ENCODE results near the gene TOR3A. TPM values are rescaled to one million over a fixed set of nuclear protein-coding genes. Genes with fewer than 3 reads are reported as not detected.

TOR3A gene
- total and polyA plus RNA-seq, 2 of the 13 experiments (the other 11 are each of a cell fraction or from before 2014, with no cell fraction given): 14.7 to 28.4 TPM

DNA sequence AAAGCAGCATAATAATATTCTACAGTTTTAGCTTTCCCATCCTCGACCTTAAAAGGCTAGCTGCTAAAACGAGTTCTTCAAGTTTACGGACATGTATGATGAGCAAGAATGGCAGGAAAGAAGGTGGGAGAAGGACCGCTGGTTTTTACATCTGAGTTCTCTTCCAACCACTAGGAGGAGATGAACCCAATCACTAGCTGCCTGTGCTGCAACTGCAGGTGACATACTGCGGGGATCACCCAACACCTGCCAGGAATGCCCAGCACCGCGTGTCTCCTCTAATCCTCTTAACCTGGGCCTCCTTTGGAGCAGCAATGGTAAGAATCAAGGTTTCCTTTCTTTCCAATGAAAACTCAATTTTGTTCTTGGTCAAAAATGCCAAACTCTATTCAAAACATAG is 23.5 kb downstream of the TOR3A start (continued):
- TF ChIP-seq, protein P1, sequence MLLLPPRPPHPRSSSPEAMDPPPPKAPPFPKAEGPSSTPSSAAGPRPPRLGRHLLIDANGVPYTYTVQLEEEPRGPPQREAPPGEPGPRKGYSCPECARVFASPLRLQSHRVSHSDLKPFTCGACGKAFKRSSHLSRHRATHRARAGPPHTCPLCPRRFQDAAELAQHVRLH (CRISPR knock-in tag; IDR thresholded peaks at IDR 0.05; ENCODE audit: borderline replicate concordance, low read depth): no peak
- TF ChIP-seq, protein P2, sequence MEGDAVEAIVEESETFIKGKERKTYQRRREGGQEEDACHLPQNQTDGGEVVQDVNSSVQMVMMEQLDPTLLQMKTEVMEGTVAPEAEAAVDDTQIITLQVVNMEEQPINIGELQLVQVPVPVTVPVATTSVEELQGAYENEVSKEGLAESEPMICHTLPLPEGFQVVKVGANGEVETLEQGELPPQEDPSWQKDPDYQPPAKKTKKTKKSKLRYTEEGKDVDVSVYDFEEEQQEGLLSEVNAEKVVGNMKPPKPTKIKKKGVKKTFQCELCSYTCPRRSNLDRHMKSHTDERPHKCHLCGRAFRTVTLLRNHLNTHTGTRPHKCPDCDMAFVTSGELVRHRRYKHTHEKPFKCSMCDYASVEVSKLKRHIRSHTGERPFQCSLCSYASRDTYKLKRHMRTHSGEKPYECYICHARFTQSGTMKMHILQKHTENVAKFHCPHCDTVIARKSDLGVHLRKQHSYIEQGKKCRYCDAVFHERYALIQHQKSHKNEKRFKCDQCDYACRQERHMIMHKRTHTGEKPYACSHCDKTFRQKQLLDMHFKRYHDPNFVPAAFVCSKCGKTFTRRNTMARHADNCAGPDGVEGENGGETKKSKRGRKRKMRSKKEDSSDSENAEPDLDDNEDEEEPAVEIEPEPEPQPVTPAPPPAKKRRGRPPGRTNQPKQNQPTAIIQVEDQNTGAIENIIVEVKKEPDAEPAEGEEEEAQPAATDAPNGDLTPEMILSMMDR (CRISPR knock-in tag; IDR thresholded peaks at IDR 0.05): peak; percentile 72
- TF ChIP-seq, protein P3, sequence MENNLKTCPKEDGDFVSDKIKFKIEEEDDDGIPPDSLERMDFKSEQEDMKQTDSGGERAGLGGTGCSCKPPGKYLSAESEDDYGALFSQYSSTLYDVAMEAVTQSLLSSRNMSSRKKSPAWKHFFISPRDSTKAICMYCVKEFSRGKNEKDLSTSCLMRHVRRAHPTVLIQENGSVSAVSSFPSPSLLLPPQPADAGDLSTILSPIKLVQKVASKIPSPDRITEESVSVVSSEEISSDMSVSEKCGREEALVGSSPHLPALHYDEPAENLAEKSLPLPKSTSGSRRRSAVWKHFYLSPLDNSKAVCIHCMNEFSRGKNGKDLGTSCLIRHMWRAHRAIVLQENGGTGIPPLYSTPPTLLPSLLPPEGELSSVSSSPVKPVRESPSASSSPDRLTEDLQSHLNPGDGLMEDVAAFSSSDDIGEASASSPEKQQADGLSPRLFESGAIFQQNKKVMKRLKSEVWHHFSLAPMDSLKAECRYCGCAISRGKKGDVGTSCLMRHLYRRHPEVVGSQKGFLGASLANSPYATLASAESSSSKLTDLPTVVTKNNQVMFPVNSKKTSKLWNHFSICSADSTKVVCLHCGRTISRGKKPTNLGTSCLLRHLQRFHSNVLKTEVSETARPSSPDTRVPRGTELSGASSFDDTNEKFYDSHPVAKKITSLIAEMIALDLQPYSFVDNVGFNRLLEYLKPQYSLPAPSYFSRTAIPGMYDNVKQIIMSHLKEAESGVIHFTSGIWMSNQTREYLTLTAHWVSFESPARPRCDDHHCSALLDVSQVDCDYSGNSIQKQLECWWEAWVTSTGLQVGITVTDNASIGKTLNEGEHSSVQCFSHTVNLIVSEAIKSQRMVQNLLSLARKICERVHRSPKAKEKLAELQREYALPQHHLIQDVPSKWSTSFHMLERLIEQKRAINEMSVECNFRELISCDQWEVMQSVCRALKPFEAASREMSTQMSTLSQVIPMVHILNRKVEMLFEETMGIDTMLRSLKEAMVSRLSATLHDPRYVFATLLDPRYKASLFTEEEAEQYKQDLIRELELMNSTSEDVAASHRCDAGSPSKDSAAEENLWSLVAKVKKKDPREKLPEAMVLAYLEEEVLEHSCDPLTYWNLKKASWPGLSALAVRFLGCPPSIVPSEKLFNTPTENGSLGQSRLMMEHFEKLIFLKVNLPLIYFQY (CRISPR knock-in tag; IDR thresholded peaks at IDR 0.05; ENCODE audit: borderline replicate concordance): 0 out of 2 replicates have a peak, but pooled peaks have one; percentile 0
- TF ChIP-seq XRCC5 (optimal IDR thresholded peaks at IDR 0.05; ENCODE audit: low read length) (peak; percentile 33), ZNF460 (CRISPR knock-in tag; IDR thresholded peaks at IDR 0.05; ENCODE audit: borderline replicate concordance) (no peak), TCF7 (IDR thresholded peaks at IDR 0.05; ENCODE audit: low read depth) (no peak), ZNF280D (CRISPR knock-in tag; IDR thresholded peaks at IDR 0.05) (no peak), DPF2 (CRISPR knock-in tag; IDR thresholded peaks at IDR 0.05; ENCODE audit: borderline replicate concordance, low read depth) (no peak), MTF2 (CRISPR knock-in tag; IDR thresholded peaks at IDR 0.05; ENCODE audit: borderline replicate concordance) (no peak), MLXIP (CRISPR knock-in tag; IDR thresholded peaks at IDR 0.05; ENCODE audit: borderline replicate concordance) (no peak), HNRNPK (IDR thresholded peaks at IDR 0.05; ENCODE audit: low read depth, low read length, poor library complexity, severe bottlenecking) (no peak), STAG1 (CRISPR knock-in tag; IDR thresholded peaks at IDR 0.05) (peak; percentile 53), HMG20B (CRISPR knock-in tag; conservative IDR thresholded peaks at IDR 0.05) (no peak), PRMT3 (CRISPR knock-in tag; IDR thresholded peaks at IDR 0.05; ENCODE audit: borderline replicate concordance, low read depth) (no peak)
- TF ChIP-seq, protein P4, sequence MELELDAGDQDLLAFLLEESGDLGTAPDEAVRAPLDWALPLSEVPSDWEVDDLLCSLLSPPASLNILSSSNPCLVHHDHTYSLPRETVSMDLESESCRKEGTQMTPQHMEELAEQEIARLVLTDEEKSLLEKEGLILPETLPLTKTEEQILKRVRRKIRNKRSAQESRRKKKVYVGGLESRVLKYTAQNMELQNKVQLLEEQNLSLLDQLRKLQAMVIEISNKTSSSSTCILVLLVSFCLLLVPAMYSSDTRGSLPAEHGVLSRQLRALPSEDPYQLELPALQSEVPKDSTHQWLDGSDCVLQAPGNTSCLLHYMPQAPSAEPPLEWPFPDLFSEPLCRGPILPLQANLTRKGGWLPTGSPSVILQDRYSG (CRISPR knock-in tag; IDR thresholded peaks at IDR 0.05): no peak

Data from HepG2 (cell line).